Measurements from ENCODE around the gene PAH. TPM values are rescaled to one million over a fixed set of nuclear protein-coding genes. Genes with fewer than 3 reads are reported as not detected.
"Not testable (repeated sequence)": the region's sequence is repeated elsewhere in the genome, so short reads cannot be mapped to it uniquely, and the experiment has no call there.

Gene PAH
- total and polyA plus RNA-seq, 2 donors = 0.61 to 1.3 TPM

GRCh38 chr12:102865821-102866615, 51.0 kb downstream of the PAH start:
- Histone ChIP-seq H3K9me3 (ENCODE audit: control insufficient read depth in 2 of 2, insufficient read depth in 1 of 2, low read length in 1 of 2) (no peaks in the 10 kb centered on the region), H3K4me1 (ENCODE audit: control insufficient read depth in 2 of 2, insufficient read depth in 2 of 2, low read length in 2 of 2) (no peaks in the 10 kb centered on the region), H3K27ac (ENCODE audit: low read depth in 1 of 2, low read length in 1 of 2) (no peak overlapping the region), H3K36me3 (ENCODE audit: control insufficient read depth in 2 of 2, insufficient read depth in 2 of 2, low read length in 1 of 2) (no peaks in the 10 kb centered on the region), H3K27me3 (ENCODE audit: control insufficient read depth in 2 of 2, insufficient read depth in 1 of 2, low read length in 1 of 2) (no peaks in the 10 kb centered on the region), H3K4me3 (ENCODE audit: low read length in 2 of 2) (no peak overlapping the region)
- no peak for DNase-seq (ENCODE audit: low read depth in 6 of 9, low spot score in 9 of 9)
- 94% methylated on average over 6 of the region's 6 CpGs for WGBS

- Histone ChIP-seq H3K9me3 (ENCODE audit: control insufficient read depth in 2 of 2, insufficient read depth in 1 of 2, low read length in 1 of 2) (no peaks in the 10 kb centered on the region), H3K27ac (ENCODE audit: low read depth in 1 of 2, low read length in 1 of 2) (no peak overlapping the region), H3K4me1 (ENCODE audit: control insufficient read depth in 2 of 2, insufficient read depth in 2 of 2, low read length in 2 of 2) (no peaks in the 10 kb centered on the region), H3K27me3 (ENCODE audit: control insufficient read depth in 2 of 2, insufficient read depth in 1 of 2, low read length in 1 of 2) (no peaks in the 10 kb centered on the region), H3K4me3 (ENCODE audit: low read length in 2 of 2) (no peak overlapping the region), H3K36me3 (ENCODE audit: control insufficient read depth in 2 of 2, insufficient read depth in 2 of 2, low read length in 1 of 2) (no peaks in the 10 kb centered on the region)
- WGBS = 94% methylated on average over 2 of the region's 2 CpGs
- no peak for DNase-seq (ENCODE audit: low read depth in 6 of 9, low spot score in 9 of 9)
Measured at GRCh38 chr12:102862486-102862885, 54.6 kb downstream of the PAH start.

GRCh38 chr12:102851246-102851645, 65.8 kb downstream of the PAH start:
- H3K4me3 ChIP-seq (ENCODE audit: low read length in 2 of 2) = no peak overlapping the region
- no peaks in the 10 kb centered on the region for H3K4me1 ChIP-seq (ENCODE audit: control insufficient read depth in 2 of 2, insufficient read depth in 2 of 2, low read length in 2 of 2)
- H3K27me3 ChIP-seq (ENCODE audit: control insufficient read depth in 2 of 2, insufficient read depth in 1 of 2, low read length in 1 of 2) = no peaks in the 10 kb centered on the region
- no peaks in the 10 kb centered on the region for H3K9me3 ChIP-seq (ENCODE audit: control insufficient read depth in 2 of 2, insufficient read depth in 1 of 2, low read length in 1 of 2)
- no peak for DNase-seq (ENCODE audit: low read depth in 6 of 9, low spot score in 9 of 9)
- no peaks in the 10 kb centered on the region for H3K36me3 ChIP-seq (ENCODE audit: control insufficient read depth in 2 of 2, insufficient read depth in 2 of 2, low read length in 1 of 2)
- H3K27ac ChIP-seq (ENCODE audit: low read depth in 1 of 2, low read length in 1 of 2) = no peak overlapping the region
- 92% methylated on average over 2 of the region's 2 CpGs for WGBS

DNA sequence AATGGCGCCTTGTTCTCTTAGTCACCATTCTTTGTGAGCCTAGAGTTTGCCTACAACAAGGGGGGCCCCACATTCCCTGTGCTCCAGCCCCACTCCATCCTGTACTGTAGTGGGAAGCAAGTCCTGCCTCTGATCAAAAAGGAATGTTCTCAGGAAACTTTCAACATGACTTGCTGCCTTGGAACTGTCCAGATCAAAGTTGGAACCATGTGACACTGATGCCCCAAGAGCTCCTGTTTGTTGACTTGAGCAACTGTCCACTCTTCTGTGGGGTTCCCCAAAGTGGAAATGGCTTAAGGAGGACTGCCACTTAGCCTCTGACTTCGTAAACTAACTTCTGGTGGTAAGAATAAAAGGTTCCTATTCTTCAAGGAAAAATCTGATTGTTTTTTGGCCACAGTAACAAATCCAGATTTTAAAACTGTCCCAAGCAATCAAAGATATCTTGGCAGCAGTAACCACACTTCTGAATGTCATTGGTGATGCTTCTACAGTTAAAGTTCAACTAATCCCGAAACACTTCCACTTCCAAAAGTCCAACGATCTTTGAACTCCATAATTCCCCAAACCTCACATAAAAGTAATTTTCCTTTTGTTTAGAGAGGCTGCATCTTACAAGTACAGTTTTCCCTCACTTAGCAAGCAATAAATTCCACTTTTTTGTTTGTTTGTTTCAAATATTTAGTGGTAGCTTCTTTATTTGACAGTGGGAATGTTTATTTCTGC, 67.2 kb downstream of the PAH start:
- H3K9me3 ChIP-seq (ENCODE audit: control insufficient read depth in 2 of 2, insufficient read depth in 1 of 2, low read length in 1 of 2) = no peaks in the 10 kb centered on the region
- no peak overlapping the region for H3K27ac ChIP-seq (ENCODE audit: low read depth in 1 of 2, low read length in 1 of 2)
- no peak for DNase-seq (ENCODE audit: low read depth in 6 of 9, low spot score in 9 of 9)
- no peaks in the 10 kb centered on the region for H3K36me3 ChIP-seq (ENCODE audit: control insufficient read depth in 2 of 2, insufficient read depth in 2 of 2, low read length in 1 of 2)
- H3K4me1 ChIP-seq (ENCODE audit: control insufficient read depth in 2 of 2, insufficient read depth in 2 of 2, low read length in 2 of 2) = no peaks in the 10 kb centered on the region
- no peaks in the 10 kb centered on the region for H3K27me3 ChIP-seq (ENCODE audit: control insufficient read depth in 2 of 2, insufficient read depth in 1 of 2, low read length in 1 of 2)
- no peak overlapping the region for H3K4me3 ChIP-seq (ENCODE audit: low read length in 2 of 2)
- WGBS = 87% methylated on average over 4 of the region's 4 CpGs

GRCh38 chr12:102848832-102849231, 68.2 kb downstream of the PAH start:
- Histone ChIP-seq H3K9me3 (ENCODE audit: control insufficient read depth in 2 of 2, insufficient read depth in 1 of 2, low read length in 1 of 2) (no peaks in the 10 kb centered on the region), H3K4me3 (ENCODE audit: low read length in 2 of 2) (no peak overlapping the region), H3K36me3 (ENCODE audit: control insufficient read depth in 2 of 2, insufficient read depth in 2 of 2, low read length in 1 of 2) (no peaks in the 10 kb centered on the region), H3K4me1 (ENCODE audit: control insufficient read depth in 2 of 2, insufficient read depth in 2 of 2, low read length in 2 of 2) (no peaks in the 10 kb centered on the region), H3K27ac (ENCODE audit: low read depth in 1 of 2, low read length in 1 of 2) (no peak overlapping the region), H3K27me3 (ENCODE audit: control insufficient read depth in 2 of 2, insufficient read depth in 1 of 2, low read length in 1 of 2) (no peaks in the 10 kb centered on the region)
- WGBS = 91% methylated on average over 3 of the region's 3 CpGs
- DNase-seq (ENCODE audit: low read depth in 6 of 9, low spot score in 9 of 9) = no peak

GRCh38 chr12:102847131-102847530, 69.9 kb downstream of the PAH start:
- Histone ChIP-seq H3K4me1 (ENCODE audit: control insufficient read depth in 2 of 2, insufficient read depth in 2 of 2, low read length in 2 of 2) (no peaks in the 10 kb centered on the region), H3K4me3 (ENCODE audit: low read length in 2 of 2) (no peak overlapping the region), H3K36me3 (ENCODE audit: control insufficient read depth in 2 of 2, insufficient read depth in 2 of 2, low read length in 1 of 2) (no peaks in the 10 kb centered on the region), H3K27me3 (ENCODE audit: control insufficient read depth in 2 of 2, insufficient read depth in 1 of 2, low read length in 1 of 2) (no peaks in the 10 kb centered on the region), H3K27ac (ENCODE audit: low read depth in 1 of 2, low read length in 1 of 2) (no peak overlapping the region), H3K9me3 (ENCODE audit: control insufficient read depth in 2 of 2, insufficient read depth in 1 of 2, low read length in 1 of 2) (no peaks in the 10 kb centered on the region)
- DNase-seq (ENCODE audit: low read depth in 6 of 9, low spot score in 9 of 9) = no peak
- 96% methylated on average over 2 of the region's 2 CpGs for WGBS

GRCh38 chr12:102833687-102834441, 83.2 kb downstream of the PAH start:
- DNase-seq (ENCODE audit: low read depth in 6 of 9, low spot score in 9 of 9) = no peak
- WGBS = 82% methylated on average over 10 of the region's 10 CpGs
- H3K27ac ChIP-seq (ENCODE audit: low read depth in 1 of 2, low read length in 1 of 2) = no peak overlapping the region
- H3K4me3 ChIP-seq (ENCODE audit: low read length in 2 of 2) = no peak overlapping the region
- no peaks in the 10 kb centered on the region for H3K9me3 ChIP-seq (ENCODE audit: control insufficient read depth in 2 of 2, insufficient read depth in 1 of 2, low read length in 1 of 2)
- no peaks in the 10 kb centered on the region for H3K4me1 ChIP-seq (ENCODE audit: control insufficient read depth in 2 of 2, insufficient read depth in 2 of 2, low read length in 2 of 2)
- H3K27me3 ChIP-seq (ENCODE audit: control insufficient read depth in 2 of 2, insufficient read depth in 1 of 2, low read length in 1 of 2) = no peaks in the 10 kb centered on the region
- H3K36me3 ChIP-seq (ENCODE audit: control insufficient read depth in 2 of 2, insufficient read depth in 2 of 2, low read length in 1 of 2) = no peaks in the 10 kb centered on the region

DNA sequence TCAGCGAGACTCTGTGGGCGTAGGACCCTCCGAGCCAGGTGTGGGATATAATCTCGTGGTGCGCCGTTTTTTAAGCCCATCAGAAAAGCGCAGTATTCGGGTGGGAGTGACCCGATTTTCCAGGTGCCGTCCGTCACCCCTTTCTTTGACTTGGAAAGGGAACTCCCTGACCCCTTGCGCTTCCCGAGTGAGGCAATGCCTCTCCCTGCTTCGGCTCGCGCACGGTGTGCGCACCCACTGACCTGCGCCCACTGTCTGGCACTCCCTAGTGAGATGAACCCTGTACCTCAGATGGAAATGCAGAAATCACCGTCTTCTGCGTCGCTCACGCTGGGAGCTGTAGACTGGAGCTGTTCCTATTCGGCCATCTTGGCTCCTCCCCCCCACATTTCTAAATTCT, 84.2 kb downstream of the PAH start:
- H3K4me1 ChIP-seq (ENCODE audit: control insufficient read depth in 2 of 2, insufficient read depth in 2 of 2, low read length in 2 of 2); H3K27me3 ChIP-seq (ENCODE audit: control insufficient read depth in 2 of 2, insufficient read depth in 1 of 2, low read length in 1 of 2); H3K4me3 ChIP-seq (ENCODE audit: low read length in 2 of 2); H3K9me3 ChIP-seq (ENCODE audit: control insufficient read depth in 2 of 2, insufficient read depth in 1 of 2, low read length in 1 of 2); H3K36me3 ChIP-seq (ENCODE audit: control insufficient read depth in 2 of 2, insufficient read depth in 2 of 2, low read length in 1 of 2); DNase-seq (ENCODE audit: low read depth in 6 of 9, low spot score in 9 of 9); H3K27ac ChIP-seq (ENCODE audit: low read depth in 1 of 2, low read length in 1 of 2): not testable (repeated sequence)
- WGBS = 83% methylated on average over 23 of the region's 24 CpGs
